T-helper 22 cell (primary cell): ENCODE data around the gene ODF2.
A peak's percentile ranks its signal among the peaks of the same experiment; 100 is the strongest.
"Not testable (repeated sequence)": the region's sequence is repeated elsewhere in the genome, so short reads cannot be mapped to it uniquely, and the experiment has no call there.

Experiments
- DNase-seq: peaks from one replicate; pipeline ENCODE4 v3.0.0-alpha.2; 2020; ENCODE audit warnings: low read depth

ODF2 gene

DNA sequence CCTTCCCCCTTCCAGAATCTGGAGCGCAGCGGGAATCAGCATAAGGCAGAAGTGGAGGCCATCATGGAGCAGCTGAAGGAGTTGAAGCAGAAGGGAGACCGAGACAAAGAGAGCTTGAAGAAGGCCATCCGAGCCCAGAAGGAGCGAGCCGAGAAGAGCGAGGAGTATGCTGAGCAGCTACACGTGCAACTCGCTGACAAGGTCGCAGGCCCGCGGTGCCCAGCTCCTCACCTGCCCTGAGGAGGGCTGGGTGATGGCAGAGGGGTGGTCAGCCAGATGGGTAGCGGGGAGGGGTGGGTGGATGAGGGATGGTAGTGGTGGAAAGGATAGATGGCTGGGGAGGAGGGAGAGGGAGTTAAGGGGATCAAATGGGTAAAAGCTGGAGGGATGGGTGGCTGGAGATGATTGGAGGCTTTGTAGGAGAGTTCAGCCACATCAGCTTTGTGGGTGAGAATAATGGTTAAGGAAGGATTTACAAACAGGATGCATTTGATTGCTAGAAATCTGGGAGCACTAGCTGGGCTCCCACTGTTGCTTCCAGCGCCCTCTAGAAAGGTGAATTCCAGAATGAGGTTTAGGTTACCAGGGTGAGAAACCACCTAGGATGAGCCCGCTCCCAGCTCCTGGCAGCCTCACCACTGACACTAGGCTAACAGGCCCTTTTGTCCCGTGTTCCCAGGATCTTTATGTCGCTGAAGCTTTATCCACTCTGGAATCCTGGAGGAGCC, 29.0 kb downstream of the ODF2 start:
- no peak for DNase-seq

- DNase-seq, result no peak
Observed at GRCh38 chr9:128485414-128485855, 29.6 kb downstream of the ODF2 start.

- no peak for DNase-seq
Observed at GRCh38 chr9:128486201-128486600, 30.4 kb downstream of the ODF2 start.

GRCh38 chr9:128493424-128493823, 37.6 kb downstream of the ODF2 start:
- DNase-seq, result no peak

DNA sequence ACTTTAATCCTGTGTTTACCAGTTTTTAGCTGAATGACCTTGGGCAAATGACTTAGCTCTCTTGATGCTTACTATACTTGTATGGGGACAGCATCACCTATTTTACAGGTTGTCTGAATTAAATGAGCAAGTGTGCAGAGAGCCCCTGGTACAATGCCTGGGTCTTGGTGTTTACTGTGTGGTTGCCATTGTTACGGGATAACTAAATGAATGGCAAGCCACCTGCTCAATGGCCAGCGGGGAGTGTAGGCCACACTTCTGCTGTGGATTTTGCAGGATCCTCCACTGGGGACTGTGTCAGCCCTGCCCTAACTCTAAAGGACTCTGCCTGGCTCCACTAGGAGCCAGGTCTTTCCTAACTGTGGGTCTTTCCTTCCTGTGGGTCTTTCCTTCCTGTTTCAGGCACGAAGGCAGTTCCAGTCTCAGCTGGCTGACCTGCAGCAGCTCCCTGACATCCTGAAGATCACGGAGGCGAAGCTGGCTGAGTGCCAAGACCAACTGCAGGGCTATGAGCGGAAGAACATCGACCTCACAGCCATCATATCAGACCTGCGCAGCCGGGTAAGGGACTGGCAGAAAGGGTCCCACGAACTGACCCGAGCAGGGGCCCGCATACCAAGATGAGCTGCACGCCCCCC, 38.4 kb downstream of the ODF2 start:
- DNase-seq, result no peak

DNA sequence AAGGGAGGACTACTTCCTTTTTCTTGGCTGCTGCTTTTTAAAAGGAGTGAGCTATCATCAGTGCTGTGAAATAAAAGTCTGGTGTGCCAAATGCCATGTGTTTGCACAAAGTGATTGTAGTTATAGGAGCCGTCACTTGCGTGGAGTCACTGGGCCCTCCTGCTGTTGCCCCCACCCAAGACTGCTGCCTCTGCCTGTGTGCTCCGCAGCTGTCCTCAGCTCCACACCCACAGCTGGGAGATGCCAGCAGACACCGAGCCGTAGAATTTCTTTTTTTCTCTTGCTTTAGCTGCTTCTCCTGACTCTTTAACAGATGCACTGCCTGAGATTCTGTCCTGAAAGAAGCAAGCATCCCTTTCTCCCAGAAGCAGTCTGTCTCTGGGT, 38.9 kb downstream of the ODF2 start:
- DNase-seq, result no peak

DNA sequence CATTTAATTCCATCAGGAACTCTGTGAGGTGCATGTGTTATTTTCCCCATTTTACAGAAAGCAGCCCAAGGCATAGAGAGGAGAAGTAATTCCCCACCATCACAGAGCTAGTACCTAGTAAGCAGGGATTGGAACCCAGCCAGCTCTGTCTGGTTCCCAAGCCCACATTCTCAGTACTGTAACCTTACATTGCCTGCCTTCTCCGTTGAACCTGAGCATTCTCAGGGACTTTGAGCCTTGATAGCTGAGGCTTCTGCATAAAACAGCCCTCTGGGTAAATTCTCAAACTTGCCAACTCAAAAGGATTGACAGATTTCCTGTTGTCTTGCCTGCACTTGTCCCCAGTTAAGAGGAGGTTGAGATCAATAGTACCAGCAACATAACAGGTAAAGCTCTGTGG, 39.5 kb downstream of the ODF2 start:
- DNase-seq, result no peak

- DNase-seq, result no peak
Observed at GRCh38 chr9:128495804-128496417, 40.1 kb downstream of the ODF2 start.

- DNase-seq, result no peak
Observed at GRCh38 chr9:128497824-128498610, 42.2 kb downstream of the ODF2 start.

- DNase-seq, result no peak
Observed at GRCh38 chr9:128498911-128499310, 43.1 kb downstream of the ODF2 start.

DNA sequence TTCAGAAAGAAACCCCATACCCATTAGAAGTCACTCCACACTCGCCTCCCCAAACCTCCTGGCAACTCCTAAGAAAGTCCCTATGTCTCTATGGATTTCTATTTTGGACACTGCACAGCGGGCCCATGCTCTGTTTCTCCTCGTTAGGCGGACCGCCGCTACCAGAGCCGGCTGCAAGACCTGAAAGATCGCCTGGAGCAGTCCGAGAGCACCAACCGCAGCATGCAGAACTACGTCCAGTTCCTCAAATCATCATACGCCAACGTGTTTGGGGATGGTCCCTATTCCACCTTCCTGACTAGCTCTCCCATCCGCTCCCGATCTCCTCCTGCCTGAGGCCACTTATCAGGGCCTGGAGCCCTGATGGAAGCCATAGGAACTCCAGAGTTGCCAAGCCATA, 44.1 kb downstream of the ODF2 start:
- no peak for DNase-seq

DNA sequence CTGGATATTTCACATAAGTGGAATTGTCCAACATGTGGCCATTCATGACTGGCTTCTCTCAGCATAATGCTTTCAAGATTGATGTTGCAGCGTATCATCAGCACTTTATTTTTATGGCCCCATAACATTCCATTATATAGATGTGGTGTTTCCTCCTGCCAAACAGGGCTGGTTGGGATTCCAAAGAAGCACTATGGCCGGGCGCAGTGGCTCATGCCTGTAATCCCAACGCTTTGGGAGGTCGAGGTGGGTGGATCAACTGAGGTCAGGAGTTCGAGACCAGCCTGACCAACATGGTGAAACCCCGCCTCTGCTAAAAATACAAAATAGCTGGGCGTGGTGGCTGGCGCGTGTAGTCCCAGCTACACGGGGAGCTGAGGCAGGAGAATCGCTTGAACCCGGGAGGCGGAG, 47.6 kb downstream of the ODF2 start:
- DNase-seq, result not testable (repeated sequence)

DNA sequence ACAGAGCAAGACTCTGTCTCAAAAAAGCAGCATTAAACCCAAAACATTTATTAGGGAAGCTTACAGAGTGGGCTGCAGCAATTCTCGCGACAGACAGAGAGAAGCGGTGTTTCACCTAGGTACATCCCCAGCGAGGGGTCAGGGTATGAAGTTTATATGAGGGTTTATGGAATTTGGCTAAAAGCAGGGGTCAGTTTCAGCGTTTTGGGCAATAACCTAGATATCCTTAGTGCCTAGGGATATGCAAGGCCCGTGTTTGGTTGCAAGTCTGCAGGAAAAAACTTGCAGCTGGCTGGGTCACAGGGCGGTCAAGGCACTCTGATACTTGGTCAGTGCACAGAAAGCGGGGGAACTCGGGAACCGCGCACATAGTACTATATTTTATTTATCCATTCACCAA, 48.1 kb downstream of the ODF2 start:
- DNase-seq, result no peak

DNA sequence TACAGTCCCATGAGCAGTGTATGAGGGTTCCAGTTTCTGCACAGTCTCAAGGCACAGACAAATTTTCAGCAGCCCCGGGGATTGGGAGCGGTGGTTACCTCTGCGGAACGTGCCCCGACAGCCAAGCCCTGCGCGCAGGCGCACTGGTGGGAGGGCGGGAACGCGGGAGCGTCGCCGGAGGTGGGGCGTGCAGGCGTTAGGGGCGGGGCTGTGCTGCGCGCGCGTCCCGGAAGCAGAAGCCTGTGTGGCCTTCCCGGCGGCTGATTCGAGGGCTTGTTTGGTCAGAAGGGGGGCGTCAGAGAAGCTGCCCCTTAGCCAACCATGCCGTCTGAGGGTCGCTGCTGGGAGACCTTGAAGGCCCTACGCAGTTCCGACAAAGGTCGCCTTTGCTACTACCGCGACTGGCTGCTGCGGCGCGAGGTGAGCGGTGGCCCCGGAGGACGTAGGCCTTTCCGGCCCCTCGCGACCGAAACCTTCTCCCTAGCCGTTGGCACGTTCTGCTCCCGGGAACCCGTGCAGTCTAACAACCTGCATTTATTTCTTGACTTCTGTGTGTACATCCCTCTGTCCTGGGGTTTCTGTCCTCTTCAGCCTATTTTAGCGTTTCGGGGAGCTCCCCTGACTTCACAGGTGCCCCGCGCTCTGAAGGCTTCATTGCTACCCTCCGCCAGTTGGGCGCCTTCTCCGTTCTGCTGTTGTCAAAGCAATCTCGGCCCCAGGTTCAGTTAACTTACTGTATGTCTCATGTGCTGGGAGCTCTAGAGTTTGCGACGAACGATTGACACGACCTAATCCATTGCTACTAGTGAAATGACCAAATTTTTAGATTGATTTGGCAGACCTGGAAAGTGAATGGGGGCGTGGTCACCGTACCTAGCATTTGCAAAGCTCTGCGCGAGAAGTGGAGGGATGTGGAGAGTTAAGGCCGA, 48.9 kb downstream of the ODF2 start, which contains the start of gene GLE1:
GLE1 (plus strand) TSS at position 235 of the 929 bp plus-strand sequence; CDS start at position 322, 87 bp downstream.
- peak; percentile 93 for DNase-seq

DNA sequence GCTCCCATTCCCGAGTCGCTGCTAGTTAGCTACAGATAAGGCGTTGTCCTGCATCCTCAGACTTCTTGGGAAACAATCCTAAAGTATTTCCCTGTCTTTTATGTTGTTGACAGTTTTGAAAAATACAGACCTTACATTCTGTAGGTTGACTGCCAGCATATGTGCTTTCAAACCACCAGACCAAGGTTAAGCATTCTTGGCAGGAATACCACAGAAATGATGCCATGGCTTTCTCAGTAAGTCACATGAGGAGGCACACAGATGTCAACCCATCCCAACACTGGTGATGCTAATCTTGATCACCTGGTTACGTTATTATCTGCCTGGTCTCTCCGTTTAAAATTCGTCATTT, 49.6 kb downstream of the ODF2 start:
- no peak for DNase-seq

DNA sequence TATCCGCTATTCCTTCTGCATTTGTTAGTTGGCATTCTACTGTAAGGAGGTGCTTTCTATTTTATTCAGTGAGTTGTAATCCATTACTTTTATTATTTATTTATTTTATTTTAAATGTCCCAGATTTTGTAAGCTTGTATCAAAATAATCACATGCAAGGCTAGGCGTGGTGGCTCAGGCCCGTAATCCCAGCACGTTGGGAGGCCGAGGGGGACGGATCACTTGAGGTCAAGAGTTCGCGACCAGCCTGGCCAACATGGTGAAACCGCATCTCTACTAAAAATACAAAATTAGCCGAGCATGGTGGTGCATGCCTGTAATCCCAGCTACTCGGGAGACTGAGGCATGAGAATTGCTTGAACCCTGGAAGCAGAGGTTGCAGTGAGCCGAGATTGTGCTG, 50.1 kb downstream of the ODF2 start:
- not testable (repeated sequence) for DNase-seq

DNA sequence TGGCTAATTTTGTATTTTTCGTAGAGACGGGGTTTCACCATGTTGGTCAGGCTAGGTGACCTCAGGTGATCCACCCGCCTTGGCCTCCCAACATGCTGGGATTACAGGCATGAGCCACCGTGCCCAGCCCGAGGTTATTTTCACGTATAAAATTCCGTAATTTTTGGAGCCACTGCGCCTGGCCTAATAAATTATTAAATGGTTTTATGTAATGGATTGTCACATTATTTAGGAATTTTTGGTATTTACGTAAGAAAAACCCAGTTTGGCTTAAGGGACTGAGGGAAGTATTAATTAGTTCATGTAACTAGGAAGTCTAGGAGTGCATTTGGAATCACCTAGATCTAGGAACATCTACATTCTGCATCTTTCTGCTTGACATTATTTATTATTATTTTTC, 57.0 kb downstream of the ODF2 start:
- no peak for DNase-seq

DNA sequence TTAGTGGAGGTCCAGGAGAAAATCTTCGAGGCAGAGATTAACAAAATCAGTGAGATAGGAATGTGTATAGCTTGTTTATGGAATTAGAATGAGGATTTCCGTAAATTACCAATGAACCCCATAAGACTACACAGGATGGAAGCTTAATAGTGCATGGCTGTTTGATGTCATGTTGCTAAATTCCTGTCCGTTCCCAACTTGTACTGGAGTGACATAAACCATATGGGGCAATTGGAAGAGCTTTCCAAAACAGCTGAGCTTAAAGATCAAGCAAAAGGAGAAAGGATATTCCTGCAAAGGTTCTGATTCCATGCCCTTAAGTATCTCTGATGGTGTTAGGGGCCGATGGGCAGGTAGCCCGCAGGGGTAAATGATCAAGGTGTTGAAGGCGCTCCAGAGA, 66.2 kb downstream of the ODF2 start:
- no peak for DNase-seq

DNA sequence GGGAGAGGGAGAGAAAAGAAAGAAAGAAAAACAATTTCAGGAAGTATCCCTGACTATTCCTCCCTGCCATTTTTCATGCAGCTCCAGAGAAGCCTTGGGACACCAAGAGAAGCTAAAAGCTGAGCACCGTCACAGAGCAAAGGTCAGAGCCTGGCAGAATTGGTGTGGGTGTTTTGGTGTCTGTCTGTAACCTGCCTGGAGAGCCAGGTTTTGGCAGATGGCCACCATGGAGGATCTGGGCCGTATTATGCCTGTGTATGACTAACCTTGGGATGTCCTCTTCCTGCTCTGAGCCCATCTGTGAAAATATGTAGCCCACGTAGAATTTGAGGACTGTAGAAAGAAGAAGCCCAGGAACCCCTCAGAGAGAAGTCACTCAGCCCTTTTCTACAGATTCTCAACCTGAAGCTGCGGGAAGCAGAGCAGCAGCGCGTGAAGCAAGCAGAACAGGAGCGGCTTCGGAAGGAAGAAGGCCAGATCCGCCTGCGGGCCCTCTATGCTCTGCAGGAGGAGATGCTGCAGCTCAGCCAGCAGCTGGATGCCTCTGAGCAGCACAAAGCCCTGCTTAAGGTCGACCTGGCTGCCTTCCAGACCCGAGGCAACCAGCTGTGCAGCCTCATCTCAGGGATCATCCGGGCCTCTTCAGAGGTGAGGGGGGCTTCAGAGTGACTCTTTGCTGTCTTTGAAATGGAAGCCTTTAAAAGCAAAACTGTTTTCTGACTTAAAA, 67.6 kb downstream of the ODF2 start:
- DNase-seq, result no peak

DNA sequence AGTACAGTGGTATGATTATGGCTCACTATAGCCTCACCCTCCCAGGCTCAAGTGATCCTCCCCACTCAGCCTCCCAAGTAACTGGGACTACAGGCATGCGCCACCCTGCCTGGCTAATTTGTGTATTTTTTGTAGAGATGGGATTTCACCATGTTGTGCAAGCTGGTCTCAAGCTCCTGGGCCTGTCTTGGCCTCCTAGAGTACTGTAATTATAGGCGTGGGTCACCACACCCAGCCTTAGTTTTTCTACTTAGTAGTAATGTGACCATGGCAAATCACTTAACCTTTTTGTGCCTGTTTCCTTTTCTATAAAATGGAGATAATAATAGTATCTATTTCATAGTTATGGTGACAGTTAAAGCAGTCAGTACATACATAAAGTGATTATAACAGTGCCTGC, 70.9 kb downstream of the ODF2 start:
- no peak for DNase-seq
